ENCODE data around the gene NOSTRIN.
A peak's percentile ranks its signal among the peaks of the same experiment; 100 is the strongest.
"Not testable (repeated sequence)": the region's sequence is repeated elsewhere in the genome, so short reads cannot be mapped to it uniquely, and the experiment has no call there.

Gene NOSTRIN

DNA sequence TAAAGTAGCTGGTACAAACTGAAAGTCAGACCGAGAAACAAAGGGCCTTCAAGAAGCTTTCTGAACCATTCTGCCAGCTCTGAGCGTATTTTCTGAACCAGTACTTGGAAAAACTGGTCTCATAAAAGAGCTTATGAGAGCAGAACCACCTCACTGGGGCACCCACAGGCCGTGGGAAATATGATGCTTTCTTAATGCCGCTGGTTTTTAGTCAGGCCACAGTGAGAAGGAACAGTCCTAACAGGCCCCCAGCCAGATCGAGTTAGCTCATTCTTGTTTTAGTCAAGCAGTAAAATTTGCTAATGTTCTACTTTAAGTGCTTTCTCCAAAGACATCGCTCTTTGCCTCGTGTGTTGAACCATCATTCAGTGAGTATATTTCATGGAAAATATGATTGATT lies 12.7 kb upstream of the NOSTRIN start:
- no peak for DNase-seq (ENCODE audit: low read depth)

DNA sequence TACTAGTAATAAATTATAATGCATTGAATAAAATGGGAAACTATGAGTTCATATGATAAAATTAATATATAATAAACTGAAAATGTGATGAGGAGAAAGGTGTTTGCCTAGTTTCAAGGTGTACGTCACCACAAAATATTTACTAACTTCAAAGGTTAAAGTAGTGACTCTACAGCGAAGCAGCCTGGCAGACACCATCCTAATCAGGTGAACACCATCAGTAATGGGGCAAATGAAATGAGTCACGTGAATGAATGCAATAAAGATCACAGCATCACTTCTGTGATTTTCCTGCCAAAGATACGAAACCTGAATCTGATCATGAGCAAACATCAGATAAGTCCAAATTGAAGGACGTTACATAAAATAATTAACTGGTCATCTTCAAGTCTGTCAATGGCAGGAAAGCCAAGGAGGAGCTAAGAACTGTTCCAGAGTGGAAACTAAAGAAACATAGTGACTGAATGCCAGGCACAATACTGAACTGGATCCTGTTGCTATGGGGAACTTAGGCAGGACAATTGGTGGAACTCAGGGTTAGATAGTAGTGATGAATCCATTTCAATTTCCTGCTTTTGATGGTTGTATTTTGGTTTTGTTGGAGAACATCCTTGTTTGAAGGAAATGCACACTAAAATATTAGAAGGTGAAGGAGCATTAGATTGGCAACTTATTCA lies 12.1 kb upstream of the NOSTRIN start:
- DNase-seq (ENCODE audit: low read depth): no peak

DNA sequence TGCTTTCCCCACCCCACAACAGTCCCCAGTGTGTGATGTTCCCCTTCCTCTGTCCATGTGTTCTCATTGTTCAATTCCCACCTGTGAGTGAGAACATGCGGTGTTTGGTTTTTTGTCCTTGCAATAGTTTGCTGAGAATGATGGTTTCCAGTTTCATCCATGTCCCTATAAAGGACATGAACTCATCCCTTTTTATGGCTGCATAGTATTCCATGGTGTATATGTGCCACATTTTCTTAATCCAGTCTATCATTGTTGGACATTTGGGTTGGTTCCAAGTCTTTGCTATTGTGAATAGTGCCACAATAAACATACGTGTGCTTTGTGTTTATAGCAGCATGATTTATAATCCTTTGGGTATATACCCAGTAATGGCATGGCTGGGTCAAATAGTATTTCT lies 11.3 kb upstream of the NOSTRIN start:
- DNase-seq (ENCODE audit: low read depth): not testable (repeated sequence)

DNA sequence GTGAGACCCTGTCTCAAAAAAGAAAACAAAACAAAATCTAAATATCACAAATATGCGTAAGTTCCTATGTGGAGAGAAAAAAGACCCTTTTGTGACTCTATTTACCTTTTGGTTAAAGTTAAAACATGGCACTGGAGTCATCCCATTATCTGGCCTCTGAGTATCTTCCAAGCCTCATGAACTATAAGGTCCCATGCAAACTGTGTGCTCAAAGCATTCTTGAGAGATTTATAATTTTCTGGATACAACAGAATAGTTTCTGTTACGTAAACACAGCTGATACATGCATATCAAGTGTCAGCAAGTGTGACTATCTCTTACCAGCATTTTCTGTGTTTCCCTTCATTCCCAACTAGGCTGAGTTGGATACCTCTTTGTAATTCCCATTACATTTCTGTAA lies 8.8 kb upstream of the NOSTRIN start:
- DNase-seq (ENCODE audit: low read depth): no peak

DNA sequence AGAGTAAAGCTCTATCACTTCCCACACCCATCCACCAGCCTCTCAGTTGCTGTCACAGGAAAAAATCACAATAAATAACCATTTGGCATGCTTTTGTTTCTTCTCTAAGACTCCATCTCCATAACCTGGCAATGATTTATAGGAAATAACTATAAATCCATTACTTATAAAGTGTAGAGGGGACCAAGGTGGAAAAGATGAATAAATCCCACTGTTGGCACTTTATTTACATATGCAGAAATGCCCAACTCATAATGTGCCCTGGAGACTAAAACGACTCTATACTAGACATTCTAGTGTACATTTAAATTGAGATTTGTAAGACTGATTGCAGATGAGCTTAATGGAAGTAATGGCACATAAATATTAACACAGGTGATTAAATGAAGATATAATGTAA lies 7.5 kb upstream of the NOSTRIN start:
- no peak for DNase-seq (ENCODE audit: low read depth)

DNA sequence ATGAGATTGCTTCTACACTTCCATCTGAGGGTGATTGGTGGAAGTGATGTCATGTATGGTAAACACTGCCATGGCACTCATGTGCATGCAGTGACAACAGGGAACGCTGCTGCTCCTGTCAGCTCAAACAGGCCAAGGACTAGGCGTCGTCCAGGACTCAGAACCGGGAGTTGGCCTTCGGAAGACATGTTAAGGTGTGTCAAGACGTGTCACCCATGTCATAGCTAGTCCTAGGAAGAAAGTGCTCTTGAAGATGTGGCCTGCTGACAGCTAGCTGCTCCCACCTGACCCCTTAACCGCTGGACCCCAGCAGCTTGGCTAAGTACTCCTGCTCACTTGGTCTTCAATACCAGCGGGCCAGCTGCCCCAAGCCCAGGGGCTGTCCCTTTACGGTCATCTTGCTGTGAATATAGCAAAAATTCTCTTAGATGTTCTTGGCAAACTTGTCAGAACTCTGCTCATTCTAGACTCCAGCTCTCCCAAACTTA lies 6.3 kb upstream of the NOSTRIN start:
- no peak for DNase-seq (ENCODE audit: low read depth)

DNA sequence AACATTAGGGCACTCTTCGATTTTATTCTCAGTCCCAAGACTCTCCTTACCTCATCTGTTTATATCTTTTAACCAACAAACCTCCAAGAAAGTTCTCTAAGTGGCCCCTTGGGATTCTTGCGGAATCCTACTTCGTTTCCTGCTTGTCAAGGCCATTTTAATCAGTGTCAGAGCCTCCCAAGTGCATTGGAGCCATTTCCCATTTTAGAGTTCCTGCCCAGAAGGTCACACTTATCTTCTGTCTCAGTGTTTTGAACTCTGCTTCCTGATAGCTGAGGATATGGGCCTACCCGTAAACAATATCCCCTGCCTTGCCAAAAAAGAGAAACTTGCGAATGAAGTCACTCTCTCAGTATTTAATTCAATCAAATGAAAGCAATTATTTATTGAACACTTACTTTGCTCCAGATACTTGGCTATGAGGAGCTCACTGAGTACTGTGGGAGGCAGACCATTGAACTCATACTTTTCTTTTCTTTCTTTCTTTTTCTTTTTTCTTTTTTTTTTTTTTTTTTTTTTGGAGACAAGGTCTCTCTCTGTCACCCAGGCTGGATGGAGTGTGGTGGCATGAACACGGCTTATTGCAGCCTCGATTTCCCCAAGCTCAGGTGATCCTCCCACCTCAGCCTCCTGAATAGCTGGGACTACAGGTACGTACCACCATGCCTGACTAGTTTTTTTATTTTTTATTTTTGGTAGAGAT lies 5.7 kb upstream of the NOSTRIN start:
- DNase-seq (ENCODE audit: low read depth): no peak

DNA sequence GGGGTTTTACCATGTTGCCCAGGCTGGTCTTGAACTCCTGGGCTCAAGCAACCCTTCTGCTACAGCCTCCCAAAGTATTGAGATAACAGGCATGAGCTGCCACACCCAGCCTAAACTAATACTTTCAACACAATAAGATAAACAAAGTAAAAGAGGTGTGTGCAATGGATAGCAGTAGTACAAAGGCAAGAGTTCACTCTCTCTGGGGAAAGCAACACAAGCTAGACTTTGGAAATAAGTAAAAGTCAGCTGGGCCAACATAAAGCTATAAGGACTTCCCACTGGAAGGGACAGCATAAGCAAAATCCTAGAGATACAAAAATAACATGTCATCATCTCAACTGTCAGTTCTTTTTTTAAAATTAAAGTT lies 5.2 kb upstream of the NOSTRIN start:
- DNase-seq (ENCODE audit: low read depth): no peak

DNA sequence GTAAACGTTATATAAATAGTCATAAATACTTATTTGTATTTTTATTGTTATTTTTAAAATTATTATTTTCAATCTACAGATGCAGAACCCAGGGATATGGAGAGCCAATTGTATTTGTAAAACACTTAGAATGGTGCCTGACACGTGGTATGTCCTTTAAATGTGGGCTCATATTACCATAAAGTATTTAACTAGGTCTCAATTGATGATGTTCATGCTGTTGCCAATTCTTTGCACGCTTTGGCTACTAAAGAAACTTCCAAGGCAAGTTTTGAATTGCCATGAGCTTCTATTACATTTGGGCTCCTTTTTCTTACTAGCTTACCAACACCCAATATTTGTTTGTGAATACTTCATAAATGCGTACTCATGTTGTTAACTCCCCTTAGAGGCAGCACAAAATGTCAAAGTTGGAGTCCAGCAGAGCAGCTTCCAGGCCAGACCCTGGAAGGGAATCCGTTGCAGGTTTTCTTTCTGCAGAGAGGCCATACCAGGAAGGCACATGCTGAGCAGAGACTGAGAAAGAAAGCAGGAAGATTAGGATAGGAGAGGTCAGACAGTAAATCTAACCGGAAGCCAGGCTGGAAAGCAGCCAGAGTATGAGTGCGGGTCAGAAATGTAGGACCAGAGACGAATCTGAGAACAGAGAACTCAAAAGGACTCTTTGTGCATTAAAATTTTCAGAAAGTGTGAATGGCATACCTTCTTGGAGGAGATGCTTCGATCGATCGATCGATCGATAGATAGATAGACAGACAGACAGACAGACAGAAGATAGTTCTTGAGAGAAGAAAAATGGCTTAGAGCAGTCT lies 4.2 kb upstream of the NOSTRIN start:
- no peak for DNase-seq (ENCODE audit: low read depth)

DNA sequence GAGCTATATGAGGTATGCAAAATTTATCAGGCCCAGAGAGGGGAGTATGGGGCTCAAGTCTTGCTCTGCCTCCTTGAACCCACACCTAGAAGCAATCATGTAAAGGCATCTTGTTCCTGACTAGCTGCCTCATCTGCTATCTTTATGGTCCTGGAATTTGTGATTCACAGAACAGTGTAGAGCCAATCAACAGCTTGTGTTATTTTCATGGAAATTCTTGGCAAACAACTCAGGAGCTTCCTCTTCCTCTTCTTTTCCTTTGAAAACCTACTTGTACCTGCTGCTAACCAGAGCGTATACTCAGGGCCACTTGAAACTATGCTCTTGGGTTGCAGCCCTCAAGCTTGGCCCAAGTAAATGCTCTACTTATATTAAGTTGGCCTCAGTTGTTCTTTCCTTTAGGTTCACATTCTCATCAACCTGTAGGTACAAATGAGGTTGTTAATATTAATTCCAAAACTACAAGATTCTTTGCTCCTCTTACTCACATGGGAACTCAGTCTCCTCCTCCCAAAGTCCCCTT lies 3.5 kb upstream of the NOSTRIN start:
- DNase-seq (ENCODE audit: low read depth): no peak

DNA sequence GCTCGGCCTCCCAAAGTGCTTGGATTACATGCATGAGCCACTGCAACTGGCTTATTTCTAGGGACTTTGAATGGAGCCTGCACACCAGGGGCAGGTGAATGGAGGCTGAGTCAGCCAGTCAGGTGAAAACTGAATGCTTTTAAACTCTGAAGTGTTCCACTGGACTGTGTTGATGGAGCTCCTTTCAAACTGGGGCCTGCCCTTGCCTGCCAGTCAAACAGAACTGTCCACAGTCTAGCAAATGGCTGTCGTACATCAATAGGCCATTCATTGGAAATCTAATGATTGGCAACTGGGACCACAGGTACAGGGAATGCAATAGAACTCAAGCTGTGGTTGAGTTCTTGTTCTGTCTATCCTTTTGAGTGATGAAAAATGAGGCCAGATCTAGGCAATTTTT lies 966 bp upstream of the NOSTRIN start:
- DNase-seq (ENCODE audit: low read depth): no peak

DNA sequence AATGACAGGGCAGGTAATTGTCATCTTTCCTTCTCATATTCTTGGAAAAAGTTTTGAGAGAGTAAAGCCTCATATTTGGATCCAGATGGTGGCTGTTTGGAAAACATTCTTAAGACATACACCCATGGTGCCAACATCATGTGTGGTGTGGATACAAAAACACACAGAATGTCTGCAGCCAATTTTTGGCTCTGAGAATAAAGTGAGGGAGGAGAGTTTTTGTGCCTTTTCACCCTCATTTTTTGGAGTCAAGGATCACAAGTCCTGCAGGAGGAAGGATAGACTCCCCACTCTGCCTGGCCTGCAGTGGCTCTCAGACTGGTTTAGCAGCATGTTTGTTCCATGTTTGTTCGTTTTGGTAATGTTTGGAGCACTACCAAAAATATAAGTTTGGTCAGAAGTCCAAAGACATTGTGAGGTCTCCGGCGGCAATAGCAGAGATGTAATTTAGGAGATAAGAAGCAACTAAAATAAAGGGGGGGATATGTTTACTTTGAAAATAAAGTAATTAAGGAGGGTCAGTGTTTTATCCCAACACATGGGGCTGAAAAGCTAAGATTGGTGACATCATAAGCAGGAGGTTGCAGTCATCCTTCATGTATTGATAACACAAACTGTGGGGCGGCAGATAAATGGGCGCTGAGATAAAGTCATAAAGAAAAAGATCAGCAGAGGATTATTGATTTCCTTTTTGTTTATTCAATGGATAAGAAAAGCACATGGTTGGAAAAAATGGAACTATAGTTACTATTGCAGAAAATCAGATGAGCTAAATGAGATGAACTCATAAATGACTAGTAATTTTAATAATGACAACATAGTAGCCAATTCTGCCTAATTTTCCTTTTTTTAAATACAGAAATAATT lies 655 bp downstream of the NOSTRIN start:
- no peak for DNase-seq (ENCODE audit: low read depth)

DNA sequence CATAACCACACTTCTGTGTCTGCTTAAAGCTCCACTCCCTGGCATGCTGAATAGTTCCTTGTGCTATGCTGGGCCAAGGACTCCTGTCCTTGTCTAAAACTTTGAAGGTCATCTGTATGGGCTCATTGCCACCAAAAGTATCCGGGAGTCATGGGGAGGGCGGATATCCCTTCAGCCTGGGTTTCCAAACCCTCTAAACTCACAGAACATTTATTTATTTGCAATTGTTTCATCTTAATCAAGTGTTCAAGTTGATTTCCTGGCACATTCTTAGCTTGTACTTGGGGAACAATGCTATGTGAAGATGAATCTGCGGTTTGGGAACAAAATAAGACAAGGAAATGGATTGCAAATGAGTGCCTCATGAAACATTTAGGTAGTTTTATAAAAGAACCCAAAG lies 1.8 kb downstream of the NOSTRIN start:
- DNase-seq (ENCODE audit: low read depth): no peak

DNA sequence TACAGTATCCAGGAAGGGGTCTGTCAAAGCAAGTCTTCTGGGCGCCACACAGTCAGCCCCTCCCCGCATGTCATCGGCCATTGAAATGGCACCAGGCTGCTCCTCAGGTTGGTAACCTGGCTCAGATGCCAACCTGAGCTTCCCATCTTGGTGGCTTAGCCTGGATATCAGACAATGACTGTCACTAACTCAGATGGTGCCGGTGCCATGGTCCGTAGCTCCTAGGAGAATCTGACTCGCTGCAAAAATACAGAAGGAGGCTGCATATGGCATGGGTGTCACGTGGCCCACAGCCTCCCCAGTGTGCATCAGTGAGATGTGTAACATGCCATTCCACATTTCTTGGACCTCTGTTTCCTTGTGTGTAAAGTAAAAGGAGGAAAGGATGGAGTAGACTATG lies 3.2 kb downstream of the NOSTRIN start:
- DNase-seq (ENCODE audit: low read depth): no peak

DNA sequence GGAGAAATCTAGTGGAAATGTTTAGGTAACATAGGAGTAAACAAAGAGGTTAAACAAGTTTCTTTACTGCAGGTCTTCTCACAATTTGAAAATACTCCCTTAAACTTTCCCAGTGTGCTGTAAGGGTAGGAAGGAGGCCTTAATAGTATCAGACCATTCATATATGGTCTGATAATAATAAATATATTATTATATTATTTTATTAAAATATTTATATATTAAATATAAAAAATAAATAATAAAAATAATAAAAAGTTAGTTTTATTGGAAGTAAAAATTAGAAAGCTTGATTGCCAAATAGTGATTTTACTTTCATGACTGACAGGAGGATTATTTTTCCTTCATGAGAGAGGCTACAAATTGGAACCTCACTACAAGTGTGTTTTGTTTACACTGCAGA lies 7.1 kb downstream of the NOSTRIN start:
- no peak for DNase-seq (ENCODE audit: low read depth)

DNA sequence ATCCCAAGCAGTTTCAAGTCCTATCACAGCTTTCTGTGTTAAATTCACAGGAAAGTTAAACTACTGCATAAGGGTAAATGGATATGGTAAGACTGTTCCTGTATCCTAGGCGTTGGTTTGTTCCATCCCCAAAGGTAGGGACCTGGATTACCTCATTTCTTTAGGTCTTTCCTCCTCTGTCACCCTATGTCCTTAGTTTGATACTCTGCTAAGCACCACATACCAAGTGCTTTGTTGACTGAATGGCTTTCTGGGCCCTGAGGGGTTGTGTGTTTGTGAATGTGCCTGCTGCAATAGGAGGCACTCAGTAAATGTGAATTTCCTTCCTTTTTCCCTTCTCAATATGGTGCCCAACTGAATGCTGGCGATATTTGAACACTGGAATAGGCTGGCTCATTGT lies 7.8 kb downstream of the NOSTRIN start:
- no peak for DNase-seq (ENCODE audit: low read depth)

DNA sequence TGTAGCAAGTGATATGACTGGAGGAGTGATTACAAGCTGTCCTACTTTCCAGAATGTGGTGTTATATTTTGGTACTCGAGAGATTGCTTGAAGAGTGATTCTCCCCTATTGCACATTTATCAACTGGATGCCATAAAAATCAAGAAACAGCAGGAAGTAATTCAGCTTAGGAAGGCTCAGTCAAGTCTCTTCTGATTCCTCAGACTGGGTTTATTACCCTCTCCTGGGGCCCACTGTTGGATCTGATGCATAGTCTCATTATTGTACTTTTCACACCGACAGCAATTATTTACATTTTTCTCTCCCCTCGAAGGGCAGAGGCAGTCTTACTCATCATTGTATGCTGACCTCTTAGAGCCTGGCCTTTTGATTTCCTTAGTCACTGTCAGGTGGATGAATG lies 9.3 kb downstream of the NOSTRIN start:
- no peak for DNase-seq (ENCODE audit: low read depth)

DNA sequence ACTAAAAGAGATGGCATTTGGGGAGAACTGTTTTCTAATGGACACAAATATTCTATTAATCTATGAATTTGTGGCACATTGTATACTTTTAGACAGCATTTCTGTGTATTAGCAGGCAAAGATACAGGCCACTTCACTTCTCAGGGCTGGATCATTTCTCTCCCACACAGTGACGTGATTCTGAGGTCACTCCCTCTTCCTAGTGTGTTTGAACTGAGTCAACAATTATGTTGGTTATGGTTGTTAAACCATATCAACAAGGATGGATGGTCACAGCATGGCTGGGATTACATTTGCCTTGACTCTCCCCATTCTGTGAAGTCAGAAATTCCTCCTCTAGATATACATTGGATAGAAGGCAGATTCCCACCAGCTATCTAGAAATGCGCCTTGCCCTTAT lies 11.6 kb downstream of the NOSTRIN start:
- DNase-seq (ENCODE audit: low read depth): no peak

DNA sequence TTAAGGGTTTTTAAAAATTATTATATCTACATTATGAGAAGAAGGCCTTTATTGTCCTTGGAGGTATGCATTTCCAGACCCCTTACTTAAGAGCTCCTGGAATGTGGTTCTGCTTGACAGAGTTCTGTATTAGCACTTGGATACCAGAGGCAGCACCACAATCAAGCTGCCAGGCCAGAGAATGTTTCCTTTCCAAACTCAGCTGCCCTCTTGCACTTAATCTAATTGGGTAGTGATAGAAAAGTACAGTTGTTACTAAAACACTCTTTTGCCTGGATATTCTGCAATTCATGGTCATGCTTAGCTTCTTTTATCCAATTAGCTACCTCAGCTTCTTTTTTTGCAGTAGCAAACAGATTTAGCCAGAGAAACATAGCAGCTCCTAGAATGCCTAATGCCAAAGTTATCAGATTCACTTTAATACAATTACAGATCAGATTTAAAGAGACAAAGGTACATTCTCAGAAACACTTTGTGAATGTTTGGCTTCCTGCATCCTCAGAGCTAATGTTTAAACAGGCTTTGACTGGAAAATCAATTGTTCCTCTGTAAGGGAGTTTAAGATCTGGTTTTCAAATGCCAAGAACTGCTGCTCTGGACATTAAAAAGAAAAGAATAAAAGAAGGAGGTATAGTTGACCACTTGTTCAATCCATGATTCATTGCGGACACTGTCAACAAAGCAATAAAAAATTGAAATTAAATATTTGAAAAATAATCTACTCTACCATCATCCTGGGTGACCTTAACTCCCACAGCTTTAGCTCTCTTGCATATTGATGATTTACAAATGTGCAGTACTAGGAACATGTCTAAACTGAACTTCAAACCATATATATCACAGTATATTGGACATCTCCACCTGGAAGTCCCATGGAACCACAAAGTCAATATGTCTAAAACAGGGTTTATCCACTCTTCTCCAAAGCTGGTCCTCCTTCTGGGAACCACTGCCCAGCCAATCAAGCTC lies 12.8 kb downstream of the NOSTRIN start:
- no peak for DNase-seq (ENCODE audit: low read depth)

DNA sequence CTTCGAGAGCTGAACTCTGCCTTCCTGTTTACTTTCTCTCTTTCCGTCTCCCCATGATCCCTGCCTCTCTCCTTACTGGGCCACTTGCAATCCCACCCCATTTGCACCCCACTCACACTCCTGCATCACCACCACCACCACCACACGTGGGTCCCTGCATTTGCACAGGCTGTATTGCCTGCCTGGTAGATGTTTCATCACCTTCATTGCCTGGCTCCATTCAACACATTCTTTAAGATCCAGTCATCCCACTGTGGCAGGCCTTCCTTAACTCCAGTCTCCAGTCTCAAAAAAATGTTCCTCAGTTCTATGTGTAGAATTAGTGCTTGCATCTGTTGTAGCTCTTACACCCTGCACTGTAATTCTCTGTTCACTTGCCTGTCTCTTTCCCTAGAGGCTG lies 13.9 kb downstream of the NOSTRIN start:
- peak; percentile 78 for DNase-seq (ENCODE audit: low read depth)

Data from GM04503 (cell line).